ENCODE measurements around the gene LARGE1. TPM values are rescaled to one million over a fixed set of nuclear protein-coding genes. Genes with fewer than 3 reads are reported as not detected.
"Not testable (repeated sequence)": the region's sequence is repeated elsewhere in the genome, so short reads cannot be mapped to it uniquely, and the experiment has no call there.

LARGE1 gene
- total RNA-seq, 1 donor from 2014 or later = 27.4 TPM

DNA sequence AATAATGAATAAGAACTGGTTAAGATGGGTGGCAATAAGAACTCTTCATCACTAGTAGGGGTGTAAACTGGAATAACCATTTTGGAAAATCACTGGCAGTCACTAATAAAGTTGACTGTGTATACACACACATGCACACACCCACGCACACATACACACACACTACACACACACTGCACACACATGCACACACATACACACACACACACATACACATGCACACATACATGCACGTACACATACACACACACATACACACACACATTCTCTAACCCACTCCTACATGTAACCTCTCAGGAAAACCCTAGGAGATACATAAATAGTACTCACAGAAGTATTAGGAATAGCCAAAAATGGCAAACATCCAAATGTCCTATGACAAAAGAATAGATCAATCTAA is 455.6 kb downstream of the LARGE1 start:
- ATAC-seq = no peak
- no peak for DNase-seq
- Histone ChIP-seq H3K27ac (no peak overlapping the region), H3K36me3 (no peaks in the 10 kb centered on the region), H3K4me1 (no peaks in the 10 kb centered on the region), H3K27me3 (ENCODE audit: low read depth) (no peaks in the 10 kb centered on the region), H3K4me3 (no peak overlapping the region), H3K9me3 (peaks cover 9% of the 10 kb centered on the region)
- intact Hi-C loops (cut with DNase I) = no loop called here
- TF ChIP-seq, protein P1, sequence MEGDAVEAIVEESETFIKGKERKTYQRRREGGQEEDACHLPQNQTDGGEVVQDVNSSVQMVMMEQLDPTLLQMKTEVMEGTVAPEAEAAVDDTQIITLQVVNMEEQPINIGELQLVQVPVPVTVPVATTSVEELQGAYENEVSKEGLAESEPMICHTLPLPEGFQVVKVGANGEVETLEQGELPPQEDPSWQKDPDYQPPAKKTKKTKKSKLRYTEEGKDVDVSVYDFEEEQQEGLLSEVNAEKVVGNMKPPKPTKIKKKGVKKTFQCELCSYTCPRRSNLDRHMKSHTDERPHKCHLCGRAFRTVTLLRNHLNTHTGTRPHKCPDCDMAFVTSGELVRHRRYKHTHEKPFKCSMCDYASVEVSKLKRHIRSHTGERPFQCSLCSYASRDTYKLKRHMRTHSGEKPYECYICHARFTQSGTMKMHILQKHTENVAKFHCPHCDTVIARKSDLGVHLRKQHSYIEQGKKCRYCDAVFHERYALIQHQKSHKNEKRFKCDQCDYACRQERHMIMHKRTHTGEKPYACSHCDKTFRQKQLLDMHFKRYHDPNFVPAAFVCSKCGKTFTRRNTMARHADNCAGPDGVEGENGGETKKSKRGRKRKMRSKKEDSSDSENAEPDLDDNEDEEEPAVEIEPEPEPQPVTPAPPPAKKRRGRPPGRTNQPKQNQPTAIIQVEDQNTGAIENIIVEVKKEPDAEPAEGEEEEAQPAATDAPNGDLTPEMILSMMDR (IDR thresholded peaks at IDR 0.05) = no peak

DNA sequence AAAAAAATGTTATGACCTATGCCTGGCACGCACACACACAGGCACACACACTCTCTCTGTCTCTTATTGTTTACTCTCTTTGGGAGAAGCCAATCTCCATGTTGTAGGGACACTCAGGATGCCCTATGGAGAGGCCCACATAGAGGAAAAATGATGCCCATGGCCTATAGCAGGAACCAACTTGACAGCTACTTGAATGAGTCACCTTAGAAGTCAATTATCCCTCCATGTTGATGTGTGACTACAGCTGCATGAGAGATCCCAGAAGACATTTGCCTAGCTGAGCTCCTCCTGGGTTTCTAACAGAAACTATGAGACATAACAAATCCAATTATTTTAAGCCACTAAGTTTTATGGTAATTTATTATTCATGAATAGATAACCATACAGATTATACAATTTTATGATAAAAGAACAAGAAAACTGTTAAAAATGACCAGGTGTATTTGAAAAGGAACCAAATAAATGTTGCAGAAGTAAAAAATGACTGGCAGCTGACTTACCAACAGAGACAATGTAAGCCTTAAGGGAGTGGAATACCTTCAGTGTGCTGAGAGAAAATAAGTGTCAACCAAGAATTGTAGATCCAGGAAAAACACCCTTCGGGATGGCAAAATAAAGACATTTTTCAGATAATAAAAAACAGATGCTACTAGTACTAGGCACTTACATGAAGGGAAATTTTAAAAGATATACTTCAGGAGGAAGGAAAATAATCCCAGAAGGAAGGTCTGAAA is 458.4 kb downstream of the LARGE1 start:
- Histone ChIP-seq H3K4me3 (no peak overlapping the region), H3K9me3 (peaks cover 9% of the 10 kb centered on the region), H3K36me3 (no peaks in the 10 kb centered on the region), H3K27me3 (ENCODE audit: low read depth) (no peaks in the 10 kb centered on the region), H3K27ac (no peak overlapping the region), H3K4me1 (no peaks in the 10 kb centered on the region)
- TF ChIP-seq, protein P1 (IDR thresholded peaks at IDR 0.05) = no peak
- intact Hi-C loops (cut with DNase I) = no loop called here
- DNase-seq (no peak), ATAC-seq (no peak)

DNA sequence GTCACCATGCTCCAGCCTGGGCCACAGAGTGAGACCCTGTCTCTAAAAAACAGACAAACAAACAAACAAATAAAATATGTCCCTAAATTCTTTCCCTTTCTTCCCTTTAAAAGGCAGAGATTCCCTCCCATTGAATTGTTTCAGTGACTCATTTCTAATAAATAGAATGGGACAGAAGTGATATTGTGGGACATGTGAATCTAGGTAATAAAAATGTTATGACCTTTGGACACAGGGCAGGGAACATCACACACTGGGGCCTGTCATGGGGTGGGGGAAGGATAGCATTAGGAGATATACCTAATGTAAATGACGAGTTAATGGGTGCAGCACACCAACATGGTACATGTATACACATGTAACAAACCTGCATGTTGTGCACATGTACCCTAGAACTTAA is 459.0 kb downstream of the LARGE1 start:
- H3K9me3 ChIP-seq; intact Hi-C loops (cut with DNase I); H3K27me3 ChIP-seq (ENCODE audit: low read depth); DNase-seq; H3K36me3 ChIP-seq; H3K27ac ChIP-seq; H3K4me1 ChIP-seq; H3K4me3 ChIP-seq; ATAC-seq: not testable (repeated sequence)

DNA sequence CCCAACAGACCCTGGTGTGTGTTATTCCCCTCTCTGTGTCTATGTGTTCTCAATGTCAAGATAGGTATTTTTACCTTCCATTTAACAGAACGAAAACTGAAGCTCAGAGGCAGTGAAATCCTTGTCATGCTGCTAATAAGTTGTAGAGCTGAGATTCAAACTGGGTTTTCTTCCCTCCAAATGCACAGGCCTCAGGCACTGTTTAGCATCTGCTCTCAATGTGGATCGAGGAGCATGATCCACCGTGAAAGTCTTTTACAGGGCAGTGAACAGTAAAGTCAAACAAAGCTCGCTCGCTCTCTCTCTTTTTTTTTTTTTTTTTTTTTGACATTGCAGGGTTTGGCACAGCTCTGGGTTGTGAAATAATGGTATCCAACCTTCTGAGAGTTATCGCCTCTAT is 461.1 kb downstream of the LARGE1 start:
- H3K36me3 ChIP-seq = no peaks in the 10 kb centered on the region
- ATAC-seq = no peak

DNA sequence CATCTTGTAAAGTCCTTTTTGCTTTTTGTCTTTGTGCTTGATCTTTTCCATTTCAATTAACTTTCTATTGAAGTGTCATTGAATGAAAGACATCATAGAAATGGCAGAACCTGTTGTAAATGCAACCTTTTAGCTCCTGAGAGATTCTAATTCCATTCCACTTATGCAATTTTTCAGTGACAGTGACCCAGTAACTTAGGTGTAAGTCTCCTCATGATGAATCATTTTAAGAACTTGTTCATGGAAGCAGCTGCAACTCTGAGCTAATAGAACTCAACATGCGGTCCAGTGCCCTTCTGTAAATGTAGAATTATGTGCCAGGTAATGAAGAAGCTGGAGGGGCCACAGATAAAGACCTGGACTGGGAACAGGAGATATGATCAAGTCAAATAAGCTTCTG is 463.8 kb downstream of the LARGE1 start:
- H3K4me3 ChIP-seq = no peak overlapping the region
- TF ChIP-seq, protein P1 (IDR thresholded peaks at IDR 0.05) = no peak
- DNase-seq (no peak), ATAC-seq (no peak)
- no peaks in the 10 kb centered on the region for H3K36me3 ChIP-seq
- H3K9me3 ChIP-seq = no peaks in the 10 kb centered on the region
- intact Hi-C loops (cut with DNase I) = no loop called here
- no peaks in the 10 kb centered on the region for H3K27me3 ChIP-seq (ENCODE audit: low read depth)
- no peaks in the 10 kb centered on the region for H3K4me1 ChIP-seq
- no peak overlapping the region for H3K27ac ChIP-seq

More for the DNA sequence above, 461.1 kb downstream of the LARGE1 start:
- Histone ChIP-seq H3K4me1 (no peaks in the 10 kb centered on the region), H3K27me3 (ENCODE audit: low read depth) (no peaks in the 10 kb centered on the region), H3K27ac (no peak overlapping the region), H3K4me3 (no peak overlapping the region), H3K9me3 (peaks cover 9% of the 10 kb centered on the region)
- no peak for DNase-seq
- intact Hi-C loops (cut with DNase I) = no loop called here
- TF ChIP-seq, protein P1 (IDR thresholded peaks at IDR 0.05) = no peak

DNA sequence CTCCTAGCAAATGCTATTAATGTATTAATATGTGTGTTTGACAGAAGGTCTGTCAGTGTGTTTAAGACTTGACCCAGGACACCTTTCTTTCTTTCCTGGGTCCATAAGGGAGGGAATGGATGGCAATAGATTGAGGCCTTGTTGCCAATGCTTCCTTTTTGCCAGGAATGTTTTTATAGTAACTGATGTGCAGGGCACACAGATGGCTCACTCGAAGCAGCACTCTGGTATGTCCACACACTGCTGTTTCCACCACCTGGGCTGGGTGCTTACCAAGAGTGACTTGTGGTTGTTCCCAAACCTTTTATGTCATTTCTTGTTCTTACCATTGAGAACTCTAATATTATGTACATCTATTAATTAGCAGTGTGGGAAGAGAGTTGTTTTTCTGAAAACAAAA is 465.2 kb downstream of the LARGE1 start:
- DNase-seq = no peak
- intact Hi-C loops (cut with DNase I) = no loop called here
- Histone ChIP-seq H3K36me3 (no peaks in the 10 kb centered on the region), H3K4me3 (no peak overlapping the region), H3K9me3 (no peaks in the 10 kb centered on the region), H3K27me3 (ENCODE audit: low read depth) (no peaks in the 10 kb centered on the region), H3K4me1 (no peaks in the 10 kb centered on the region), H3K27ac (no peak overlapping the region)
- TF ChIP-seq, protein P1 (IDR thresholded peaks at IDR 0.05) = no peak
- no peak for ATAC-seq

All from lower lobe of right lung (tissue), 2 donors.